H9 (cell line): ENCODE data around the gene MMP24OS. TPM values are rescaled to one million over a fixed set of nuclear protein-coding genes. Genes with fewer than 3 reads are reported as not detected.

Experiments used
- DNase-seq: peaks from one replicate; pipeline ENCODE4 v3.0.0-alpha.2; 2017
- H2AFZ ChIP-seq: one replicate; pipeline ENCODE4 v1.6.1; 2013; ENCODE audit warnings: mild to moderate bottlenecking, low read length, control low read depth, moderate library complexity
- H2AK5ac ChIP-seq: 2 replicates; pipeline ENCODE4 v1.6.1; 2013; ENCODE audit warnings: low read length, control low read depth, mixed read lengths; ENCODE audit not compliant: insufficient read length
- H2BK120ac ChIP-seq: one replicate; pipeline ENCODE4 v1.6.1; 2013; ENCODE audit warnings: low read depth, mild to moderate bottlenecking, low read length, control low read depth, inconsistent platforms; ENCODE audit not compliant: poor library complexity, severe bottlenecking
- H2BK12ac ChIP-seq: 2 replicates; pipeline ENCODE4 v1.6.1; 2013; ENCODE audit warnings: low read length, control low read depth, mixed read lengths, low read depth; ENCODE audit not compliant: insufficient read length
- H2BK15ac ChIP-seq: 2 replicates; pipeline ENCODE4 v1.6.1; 2013; ENCODE audit warnings: low read depth, low read length, control low read depth
- H2BK20ac ChIP-seq: one replicate; pipeline ENCODE4 v1.6.1; 2013; ENCODE audit warnings: low read depth, mild to moderate bottlenecking, low read length, control low read depth, inconsistent platforms; ENCODE audit not compliant: poor library complexity, severe bottlenecking
- H2BK5ac ChIP-seq: 2 replicates; pipeline ENCODE4 v1.6.1; 2013; ENCODE audit warnings: low read length, control low read depth, mixed read lengths; ENCODE audit not compliant: insufficient read length
- H3K14ac ChIP-seq: 2 replicates; pipeline ENCODE4 v1.6.1; 2013; ENCODE audit warnings: low read length, control low read depth; ENCODE audit not compliant: insufficient read depth
- H3K18ac ChIP-seq: 2 replicates; pipeline ENCODE4 v1.6.1; 2013; ENCODE audit warnings: low read depth, mild to moderate bottlenecking, mixed read lengths, low read length, control low read depth; ENCODE audit not compliant: insufficient read length
- H3K23ac ChIP-seq: 2 replicates; pipeline ENCODE4 v1.6.1; 2013; ENCODE audit warnings: low read length, control low read depth, mixed read lengths, low read depth; ENCODE audit not compliant: insufficient read length
- H3K23me2 ChIP-seq: 2 replicates; pipeline ENCODE4 v1.6.1; 2013; ENCODE audit warnings: low read depth, mild to moderate bottlenecking, mixed read lengths, low read length, control low read depth; ENCODE audit not compliant: insufficient read length, poor library complexity, severe bottlenecking
- H3K27ac ChIP-seq: 2 replicates; pipeline ENCODE4 v1.5.1; 2013; ENCODE audit warnings: low read length, control low read depth, mixed read lengths, low read depth; ENCODE audit not compliant: insufficient read length
- H3K27me3 ChIP-seq: 2 replicates; pipeline ENCODE4 v1.6.1; 2013; ENCODE audit warnings: low read length, control low read depth, inconsistent platforms; ENCODE audit not compliant: insufficient read depth
- H3K4ac ChIP-seq: 2 replicates; pipeline ENCODE4 v1.6.1; 2013; ENCODE audit warnings: low read depth, mild to moderate bottlenecking, control low read depth, inconsistent platforms, low read length, moderate library complexity
- H3K4me1 ChIP-seq: 2 replicates; pipeline ENCODE4 v1.6.1; 2013; ENCODE audit warnings: low read length, control low read depth, inconsistent platforms; ENCODE audit not compliant: insufficient read depth
- H3K4me2 ChIP-seq: 2 replicates; pipeline ENCODE4 v1.6.1; 2013; ENCODE audit warnings: low read length, control low read depth, mixed read lengths; ENCODE audit not compliant: insufficient read length, insufficient read depth
- H3K56ac ChIP-seq: 2 replicates; pipeline ENCODE4 v1.6.1; 2013; ENCODE audit warnings: low read depth, mild to moderate bottlenecking, mixed read lengths, low read length, control low read depth; ENCODE audit not compliant: insufficient read length
- H3K79me1 ChIP-seq: 2 replicates; pipeline ENCODE4 v1.6.1; 2013; ENCODE audit warnings: low read depth, mild to moderate bottlenecking, moderate library complexity, low read length, control low read depth, inconsistent platforms; ENCODE audit not compliant: insufficient read depth, poor library complexity, severe bottlenecking
- H3K79me2 ChIP-seq: 2 replicates; pipeline ENCODE4 v1.6.1; 2013; ENCODE audit warnings: low read length, control low read depth, inconsistent platforms; ENCODE audit not compliant: insufficient read depth
- H3K9ac ChIP-seq: 2 replicates; pipeline ENCODE4 v1.6.1; 2013; ENCODE audit warnings: low read length, control low read depth, mixed read lengths; ENCODE audit not compliant: insufficient read length; ENCODE audit errors: extremely low read depth
- H3K9me3 ChIP-seq: one replicate; pipeline ENCODE4 v1.6.1; 2013; ENCODE audit warnings: low read depth, low read length, inconsistent platforms; ENCODE audit not compliant: control insufficient read depth
- H3T11ph ChIP-seq: one replicate; pipeline ENCODE4 v1.6.1; 2013; ENCODE audit warnings: mild to moderate bottlenecking, low read length, control low read depth, inconsistent platforms
- H4K20me1 ChIP-seq: one replicate; pipeline ENCODE4 v1.6.1; 2013; ENCODE audit not compliant: control insufficient read depth, insufficient read length, insufficient read depth
- H4K5ac ChIP-seq: 2 replicates; pipeline ENCODE4 v1.6.1; 2013; ENCODE audit warnings: low read depth, mild to moderate bottlenecking, mixed read lengths, low read length, control low read depth; ENCODE audit not compliant: insufficient read length
- H4K8ac ChIP-seq: replicated peaks from 2 replicates; pipeline ENCODE4 v1.6.1; 2013; ENCODE audit warnings: low read length, control low read depth, mixed read lengths, low read depth; ENCODE audit not compliant: insufficient read length
- H4K91ac ChIP-seq: 2 replicates; pipeline ENCODE4 v1.6.1; 2013; ENCODE audit warnings: low read depth, mild to moderate bottlenecking, moderate library complexity, mixed read lengths, low read length, control low read depth; ENCODE audit not compliant: insufficient read length
- H3K27ac Mint-ChIP-seq, 3 experiments: 2 replicates in 2 of 3; 3 replicates in 1 of 3; pipeline ENCODE4 v1.8.0; 2020 to 2021; ENCODE audit warnings: mixed read lengths in 3 of 3, mild to moderate bottlenecking in 1 of 3, moderate library complexity in 1 of 3
- H3K27me3 Mint-ChIP-seq: 2 replicates; pipeline ENCODE4 v1.8.0; 2021; ENCODE audit warnings: low read depth, mild to moderate bottlenecking, moderate library complexity, mixed read lengths
- H3K36me3 Mint-ChIP-seq, 3 experiments: 2 replicates in 2 of 3; 3 replicates in 1 of 3; pipeline ENCODE4 v1.8.0; 2020 to 2021; ENCODE audit warnings: low read depth in 3 of 3, mixed read lengths in 3 of 3; ENCODE audit not compliant: insufficient read depth in 1 of 3
- H3K4me1 Mint-ChIP-seq, 2 experiments: 2 replicates each; pipeline ENCODE4 v1.8.0; 2020; ENCODE audit warnings: mixed read lengths in 2 of 2
- H3K4me3 Mint-ChIP-seq, 2 experiments: 2 replicates in 1 of 2; 3 replicates in 1 of 2; pipeline ENCODE4 v1.8.0; 2020 to 2021; ENCODE audit warnings: mild to moderate bottlenecking in 2 of 2, mixed read lengths in 2 of 2, moderate library complexity in 1 of 2
- H3K9me3 Mint-ChIP-seq, 2 experiments: 2 replicates in 1 of 2; 3 replicates in 1 of 2; pipeline ENCODE4 v1.8.0; 2020; ENCODE audit warnings: mild to moderate bottlenecking in 2 of 2, mixed read lengths in 2 of 2, moderate library complexity in 1 of 2
- WGBS: extraction: QIAGEN DNeasy Blood & Tissue Kit; methylation state at CpG from one replicate; pipeline ENCODE4 v1.1.7; 2013; ENCODE audit warnings: missing lambda C conversion rate, low lambda C conversion rate, mixed read lengths; ENCODE audit not compliant: insufficient read length; ENCODE audit errors: extremely low coverage; 5-methylcytosine and 5-hydroxymethylcytosine counted together
- total RNA-seq: library from RNA; stranded (reverse); gene quantifications from 2 replicates; pipeline ENCODE4 v1.2.1, GENCODE V29; 2021
- TF ChIP-seq, protein P1 (sequence below): fragments of 200-600 bp; sonication (generic); conservative IDR thresholded peaks from 3 replicates; pipeline ENCODE4 v1.8.0; 2021; ENCODE audit warnings: antibody characterized with exemption, mild to moderate bottlenecking

The MMP24OS gene
- total RNA-seq, 1 experiment from 2014 or later, result 43.8 TPM

DNA sequence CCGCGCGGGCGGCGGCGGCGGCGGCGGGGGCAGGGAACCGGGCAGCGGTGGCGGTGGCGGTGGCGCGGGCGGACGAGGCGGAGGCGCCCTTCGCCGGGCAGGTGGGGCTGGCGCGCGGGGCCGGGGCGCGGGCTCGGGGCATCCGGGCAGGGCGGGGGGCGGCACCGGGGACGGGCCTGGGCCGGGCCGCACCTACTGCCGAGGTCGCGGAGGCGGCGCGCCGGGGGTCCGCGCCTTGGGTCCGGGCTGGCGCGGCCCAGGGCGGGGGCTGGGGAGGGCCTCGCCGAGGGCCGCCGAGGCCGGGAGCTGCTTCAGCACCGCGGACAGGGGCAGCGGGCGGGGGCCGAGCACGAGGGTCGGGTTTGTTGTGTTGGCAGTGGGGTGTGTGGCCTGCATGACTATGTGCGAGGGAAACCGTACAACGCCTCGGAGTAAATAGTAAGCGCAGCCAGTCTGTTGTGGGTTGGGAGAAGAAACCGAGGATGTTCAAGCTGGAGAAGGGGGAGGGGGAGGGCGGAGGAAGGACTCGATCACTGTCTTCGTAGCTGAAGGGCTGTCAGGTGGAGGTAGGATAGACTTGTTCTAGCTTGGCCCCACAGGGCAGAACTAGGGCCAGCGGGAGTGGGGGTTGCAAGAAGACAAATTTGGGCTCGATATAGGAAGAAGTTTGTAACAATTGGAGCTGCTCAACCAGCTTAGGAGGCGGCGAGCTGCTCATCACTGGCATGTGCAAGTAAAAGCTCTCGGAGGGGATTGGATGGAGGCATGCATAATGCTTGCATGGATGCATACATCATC lies 50.8 kb downstream of the MMP24OS start:
- no peak overlapping the region for H2AK5ac ChIP-seq
- H2AFZ ChIP-seq, result no peak overlapping the region
- H3K79me1 ChIP-seq, result no peaks in the 10 kb centered on the region
- no peaks in the 10 kb centered on the region for H3K27me3 ChIP-seq
- no peak overlapping the region for H2BK15ac ChIP-seq
- no peak overlapping the region for H4K8ac ChIP-seq
- H3K4me1 Mint-ChIP-seq, result peaks cover 15 to 25% of the 10 kb centered on the region in 2 experiments
- H3T11ph ChIP-seq, result no peak overlapping the region
- TF ChIP-seq, protein P1, sequence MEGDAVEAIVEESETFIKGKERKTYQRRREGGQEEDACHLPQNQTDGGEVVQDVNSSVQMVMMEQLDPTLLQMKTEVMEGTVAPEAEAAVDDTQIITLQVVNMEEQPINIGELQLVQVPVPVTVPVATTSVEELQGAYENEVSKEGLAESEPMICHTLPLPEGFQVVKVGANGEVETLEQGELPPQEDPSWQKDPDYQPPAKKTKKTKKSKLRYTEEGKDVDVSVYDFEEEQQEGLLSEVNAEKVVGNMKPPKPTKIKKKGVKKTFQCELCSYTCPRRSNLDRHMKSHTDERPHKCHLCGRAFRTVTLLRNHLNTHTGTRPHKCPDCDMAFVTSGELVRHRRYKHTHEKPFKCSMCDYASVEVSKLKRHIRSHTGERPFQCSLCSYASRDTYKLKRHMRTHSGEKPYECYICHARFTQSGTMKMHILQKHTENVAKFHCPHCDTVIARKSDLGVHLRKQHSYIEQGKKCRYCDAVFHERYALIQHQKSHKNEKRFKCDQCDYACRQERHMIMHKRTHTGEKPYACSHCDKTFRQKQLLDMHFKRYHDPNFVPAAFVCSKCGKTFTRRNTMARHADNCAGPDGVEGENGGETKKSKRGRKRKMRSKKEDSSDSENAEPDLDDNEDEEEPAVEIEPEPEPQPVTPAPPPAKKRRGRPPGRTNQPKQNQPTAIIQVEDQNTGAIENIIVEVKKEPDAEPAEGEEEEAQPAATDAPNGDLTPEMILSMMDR, result no peak
- no peak overlapping the region for H2BK12ac ChIP-seq
- H3K14ac ChIP-seq, result no peak overlapping the region
- H4K20me1 ChIP-seq, result no peaks in the 10 kb centered on the region
- H3K9me3 ChIP-seq, result no peaks in the 10 kb centered on the region
- H2BK120ac ChIP-seq, result no peak overlapping the region
- H3K27me3 Mint-ChIP-seq, result peaks cover 36% of the 10 kb centered on the region
- H3K36me3 Mint-ChIP-seq, result peaks cover 0 to 22% (median 3%) of the 10 kb centered on the region in 3 experiments; a peak in 4 of 7 replicates
- peaks cover 13% of the 10 kb centered on the region for H3K23me2 ChIP-seq
- no peak overlapping the region for H3K9ac ChIP-seq
- H3K9me3 Mint-ChIP-seq, result peaks cover 0 to 20% of the 10 kb centered on the region in 2 experiments; a peak in 3 of 5 replicates
- peak; percentile 74 for DNase-seq
- WGBS, result no CpG with 5 or more reads among the region's 74 CpGs
- H3K4me1 ChIP-seq, result no peaks in the 10 kb centered on the region
- no peak overlapping the region for H3K18ac ChIP-seq
- H3K27ac ChIP-seq, result no peak overlapping the region
- H3K4ac ChIP-seq, result no peak overlapping the region
- peak overlapping the region; percentile 71 to 85 for H3K4me3 Mint-ChIP-seq
- no peak overlapping the region for H3K27ac Mint-ChIP-seq
- no peak overlapping the region for H2BK20ac ChIP-seq
- H3K4me2 ChIP-seq, result peak overlapping the region; percentile 85
- H3K79me2 ChIP-seq, result no peaks in the 10 kb centered on the region
- no peak overlapping the region for H3K56ac ChIP-seq
- H4K5ac ChIP-seq, result no peak overlapping the region
- H3K23ac ChIP-seq, result no peak overlapping the region
- H2BK5ac ChIP-seq, result no peak overlapping the region
- no peak overlapping the region for H4K91ac ChIP-seq

Other genes with a start within 250 kb of the MMP24OS start
- gene TRPC4AP, start 185.3 kb downstream of the MMP24OS start, total RNA-seq, result 93.9 and 94.2 TPM in 2 replicates
- 27.8 and 28.4 TPM in 2 replicates for gene EDEM2, start 130.8 kb downstream of the MMP24OS start, total RNA-seq
- gene PROCR, start 106.0 kb downstream of the MMP24OS start, total RNA-seq, result 5.8 and 6.4 TPM in 2 replicates
- 23.0 and 24.7 TPM in 2 replicates for gene MMP24, start 51.4 kb downstream of the MMP24OS start, total RNA-seq
- gene EIF6, start 6.7 kb upstream of the MMP24OS start, total RNA-seq, result 150 and 154 TPM in 2 replicates
- gene FAM83C, start 14.3 kb upstream of the MMP24OS start, total RNA-seq, result not detected in 2 replicates
- gene UQCC1, start 133.9 kb upstream of the MMP24OS start, total RNA-seq, result 43.4 and 56.5 TPM in 2 replicates
- gene GDF5, start 160.1 kb upstream of the MMP24OS start, total RNA-seq, result not detected in 2 replicates
- gene CEP250, start 177.5 kb upstream of the MMP24OS start, total RNA-seq, result 29.8 and 33.9 TPM in 2 replicates